Amniotic epithelial cell (primary cell): ENCODE measurements around the gene TBCA.
"Not testable (repeated sequence)": the region's sequence is repeated elsewhere in the genome, so short reads cannot be mapped to it uniquely, and the experiment has no call there.

Source experiments
- DNase-seq: peaks from one replicate; pipeline ENCODE4 v3.0.0-alpha.2; 2010; ENCODE audit warnings: low read depth

TBCA gene

DNA sequence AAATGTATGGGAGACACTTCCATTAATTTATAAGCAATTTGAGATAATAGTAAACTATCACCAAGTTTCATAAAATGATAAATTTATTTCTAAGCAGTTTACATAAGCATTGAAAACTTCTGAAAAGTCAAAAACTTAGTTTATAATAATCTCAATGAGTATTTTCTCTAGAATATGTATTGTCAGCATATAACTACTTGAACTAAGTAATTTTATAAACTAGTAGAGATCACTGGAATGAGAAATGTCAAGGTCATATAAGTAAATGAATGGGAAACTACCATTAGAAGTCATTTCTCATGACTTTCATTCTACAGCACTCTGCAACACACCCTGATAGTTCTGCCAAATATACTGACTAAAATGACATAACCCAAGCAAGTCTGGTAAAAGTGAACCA is 3.4 kb downstream of the TBCA start:
- no peak for DNase-seq

DNA sequence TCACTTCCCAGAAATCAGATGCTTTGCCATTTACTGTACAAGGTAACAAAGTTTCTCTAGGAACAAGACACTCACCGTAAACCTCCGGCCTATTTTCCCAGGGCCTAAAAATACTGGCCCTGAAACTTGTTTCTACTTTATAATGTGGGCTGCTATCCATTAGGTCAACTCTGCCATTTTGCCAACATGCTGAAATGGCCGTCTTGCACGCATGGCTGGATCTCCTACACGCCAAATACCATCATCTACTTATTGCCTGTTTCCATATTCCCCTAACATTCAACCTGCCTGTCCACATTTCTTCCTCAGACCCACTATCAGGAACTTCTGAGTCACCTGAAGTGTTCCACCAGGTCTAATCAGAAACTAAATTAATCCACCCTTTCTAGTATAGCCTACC is 4.7 kb downstream of the TBCA start:
- DNase-seq: no peak

DNA sequence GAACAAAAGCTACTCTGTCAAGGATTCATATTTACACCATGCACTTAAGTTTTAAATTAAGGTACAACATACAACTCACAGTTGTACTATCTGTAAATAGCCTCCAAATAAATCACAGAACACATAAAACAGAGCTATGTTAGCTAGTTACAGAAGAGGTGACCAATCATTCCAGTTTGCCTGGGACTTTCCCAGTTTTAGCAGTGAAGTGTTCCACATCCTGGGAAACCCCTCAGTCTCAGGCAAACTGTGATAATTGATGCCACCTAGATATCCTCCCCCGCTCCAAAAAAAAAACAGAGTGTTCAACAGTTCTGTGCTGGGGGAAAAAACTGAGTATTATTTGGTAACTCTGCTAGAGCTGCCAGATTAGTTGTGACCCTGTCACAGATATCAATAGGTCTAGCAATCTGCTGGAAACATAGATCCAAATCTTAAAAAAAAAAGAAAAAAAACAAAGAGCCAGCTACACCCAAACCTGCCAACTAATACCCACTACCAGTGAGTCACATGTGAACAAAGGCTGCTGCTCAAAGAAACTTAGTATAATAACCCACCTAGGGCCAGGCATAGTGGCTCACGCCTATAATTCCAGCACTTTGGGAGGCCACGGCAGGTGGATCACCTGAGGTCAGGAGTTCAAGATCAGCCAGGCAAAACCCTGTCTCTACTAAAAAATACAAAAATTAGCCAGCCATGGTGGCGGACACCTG is 5.7 kb downstream of the TBCA start:
- no peak for DNase-seq

DNA sequence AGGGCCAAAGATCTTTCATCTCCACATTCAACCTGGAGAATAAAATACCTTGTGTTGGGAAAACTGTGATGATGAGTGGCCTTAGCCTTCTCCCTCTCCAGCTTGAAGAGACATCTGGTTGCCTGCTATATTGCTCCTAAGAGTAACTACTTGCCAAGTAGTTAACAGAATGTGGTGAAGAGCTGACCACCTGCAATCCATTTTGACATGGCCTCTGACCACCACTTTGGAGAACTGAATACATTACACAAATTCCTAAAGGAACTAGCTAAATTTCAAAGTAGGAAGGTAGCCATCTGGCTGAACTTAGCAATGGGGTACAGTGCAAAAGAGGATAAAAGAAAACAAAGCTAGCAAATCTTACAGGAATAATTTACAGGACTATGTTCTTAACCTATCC is 7.2 kb downstream of the TBCA start:
- no peak for DNase-seq

DNA sequence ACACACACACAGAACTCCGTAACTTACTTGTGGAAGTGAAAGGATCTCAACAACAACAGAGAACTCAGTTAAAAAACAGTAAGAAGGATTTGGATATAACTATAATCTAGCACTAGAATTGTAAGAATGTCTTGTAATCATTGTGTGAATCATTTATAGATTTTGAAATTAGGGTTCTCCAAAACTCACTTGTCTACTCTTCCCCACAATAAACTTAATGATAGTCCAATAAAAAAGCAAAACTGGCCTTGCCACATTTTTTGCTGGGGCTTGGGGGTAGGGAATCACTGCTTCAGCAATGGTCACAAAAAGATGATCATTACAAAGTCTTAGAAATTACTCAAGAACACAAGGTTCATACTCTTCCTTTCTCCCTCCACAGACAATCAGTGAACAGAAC is 8.8 kb downstream of the TBCA start:
- no peak for DNase-seq

DNA sequence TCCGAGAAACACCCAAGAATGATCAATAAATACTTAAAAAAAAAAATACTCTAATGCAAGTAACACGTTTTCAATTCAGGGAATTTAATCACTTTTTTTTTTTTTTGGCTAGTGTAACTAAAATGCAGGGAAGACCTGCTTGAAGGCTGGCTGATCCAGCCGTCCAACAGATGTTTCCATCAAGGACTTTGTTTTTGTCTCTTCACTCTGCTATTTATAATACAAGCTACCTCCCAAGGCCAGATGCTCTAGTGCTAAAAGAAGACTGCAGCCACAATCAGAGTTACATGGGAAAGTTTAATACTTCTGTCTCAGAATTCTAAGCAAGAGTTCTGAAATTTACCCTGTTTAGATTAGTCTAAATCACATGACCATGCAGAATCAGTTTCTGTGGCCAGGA is 14.5 kb downstream of the TBCA start:
- no peak for DNase-seq

DNA sequence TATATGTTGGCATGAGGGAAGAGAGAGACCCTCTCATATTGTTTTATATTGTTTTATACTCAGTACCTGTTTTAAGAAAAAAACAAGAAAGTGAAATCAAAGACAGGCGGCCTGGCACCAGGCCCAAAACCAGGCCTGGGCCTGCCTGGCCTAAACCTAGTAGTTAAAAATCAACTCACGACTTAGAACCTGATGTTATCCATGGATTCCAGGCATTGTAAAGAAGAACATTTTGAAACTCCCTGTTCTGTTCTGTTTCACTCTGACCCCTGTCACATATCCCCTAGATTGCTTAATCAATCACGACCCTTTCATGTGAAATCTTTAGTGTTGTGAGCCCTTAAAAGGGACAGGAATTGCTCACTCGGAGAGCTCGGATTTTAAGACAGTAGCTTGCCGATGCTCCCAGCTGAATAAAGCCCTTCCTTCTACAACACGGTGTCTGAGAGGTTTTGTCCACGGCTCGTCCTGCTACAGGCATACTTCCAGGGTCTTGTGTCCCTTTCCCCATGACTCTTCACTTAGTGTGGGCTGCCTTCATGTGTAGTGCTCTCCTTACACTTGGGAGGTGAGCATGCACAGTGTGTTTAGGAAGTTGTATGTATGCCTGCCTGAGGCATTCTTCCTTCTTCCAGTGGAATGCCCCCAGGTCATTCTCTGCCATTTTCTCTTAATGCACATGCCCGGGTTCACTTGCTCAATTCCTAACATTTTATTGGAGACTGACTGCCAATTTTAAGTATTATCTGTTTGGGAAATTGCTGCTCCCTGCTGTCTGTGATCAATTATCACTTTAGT is 17.8 kb downstream of the TBCA start:
- no peak for DNase-seq

DNA sequence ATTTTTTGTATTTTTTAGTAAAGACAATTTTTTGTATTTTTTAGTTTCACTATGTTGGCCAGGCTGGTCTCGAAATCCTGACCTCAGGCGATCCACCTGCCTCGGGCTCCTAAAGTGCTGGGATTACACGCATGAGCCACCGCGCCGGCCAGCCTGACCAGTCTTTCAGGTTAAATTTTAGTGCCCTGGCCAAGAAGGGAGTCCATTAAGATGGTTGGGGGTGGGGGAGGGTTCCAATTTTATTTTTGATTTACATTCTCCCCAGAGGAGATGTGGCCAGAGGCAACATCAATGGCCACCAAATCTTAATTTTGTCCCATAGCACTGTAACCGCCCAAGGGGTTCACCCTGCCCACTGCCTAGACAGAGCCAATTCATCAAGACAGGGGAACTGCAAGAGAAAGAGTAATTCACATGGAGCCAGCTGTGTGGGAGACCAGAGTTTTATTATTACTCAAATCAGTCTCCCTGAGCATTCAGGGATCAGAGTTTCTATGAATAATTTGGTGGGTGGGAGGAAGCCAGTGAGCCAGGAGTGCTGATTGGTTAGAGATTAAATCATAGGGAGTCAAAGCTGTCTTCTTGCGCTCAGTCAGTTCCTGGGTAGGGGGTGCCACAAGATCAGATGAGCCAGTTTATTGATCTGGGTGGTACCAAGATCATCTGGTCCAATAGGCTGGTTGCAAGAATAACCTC is 24.7 kb downstream of the TBCA start:
- DNase-seq: peak; percentile 11

DNA sequence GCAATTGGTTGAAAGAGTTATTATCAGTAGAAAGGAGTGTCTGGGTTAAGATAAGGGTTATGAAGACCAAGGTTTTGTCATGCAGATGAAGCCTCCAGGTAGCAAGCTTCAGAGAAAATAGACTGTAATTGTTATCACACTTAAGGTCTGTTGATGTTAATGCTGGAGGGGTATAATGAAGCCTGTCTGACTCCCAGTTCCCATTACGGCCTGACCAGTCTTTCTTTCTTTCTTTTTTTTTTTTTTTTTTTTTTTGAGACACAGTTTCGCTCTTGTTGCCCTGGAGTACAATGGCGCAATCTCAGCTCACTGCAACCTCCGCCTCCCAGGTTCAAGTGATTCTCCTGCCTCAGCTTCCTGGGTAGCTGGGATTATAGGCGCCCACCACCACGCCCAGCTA is 25.2 kb downstream of the TBCA start:
- not testable (repeated sequence) for DNase-seq

DNA sequence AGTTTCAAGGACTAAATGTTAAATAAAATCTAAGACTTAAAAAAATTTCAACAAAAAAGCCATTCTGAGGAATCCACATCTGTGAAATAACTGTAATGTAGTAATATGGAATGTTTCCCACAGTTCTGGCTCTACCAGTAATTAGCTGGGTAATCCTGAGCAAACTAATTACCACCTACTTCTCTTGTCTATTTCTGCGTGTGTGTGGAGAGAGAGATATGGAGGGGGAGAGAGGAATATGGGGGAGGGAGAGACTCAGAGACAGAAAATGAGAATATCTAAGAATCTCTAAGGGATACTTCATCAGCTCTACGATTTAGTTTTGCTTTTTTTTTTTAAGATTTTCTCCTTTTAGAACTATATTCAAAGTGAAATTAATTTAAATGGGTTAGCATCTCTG is 28.0 kb downstream of the TBCA start:
- DNase-seq: no peak

DNA sequence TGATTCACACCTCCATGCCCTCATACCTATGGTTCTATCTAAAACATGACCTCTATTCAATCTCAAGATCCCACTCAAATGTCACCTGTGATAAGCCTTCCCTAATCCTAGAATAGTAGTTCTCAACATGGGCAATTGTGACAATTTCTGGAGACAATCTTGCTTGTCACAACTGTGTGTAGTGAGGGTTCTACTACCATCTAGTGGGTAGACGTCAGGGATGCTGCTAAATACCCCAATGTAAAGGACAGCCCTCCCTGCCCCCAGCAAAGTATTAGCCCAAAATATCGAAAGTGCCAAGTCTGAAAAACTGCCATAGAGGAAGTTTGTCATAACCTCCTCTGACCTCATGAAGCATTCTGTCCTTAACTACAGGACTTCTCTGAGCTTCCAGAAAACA is 32.0 kb downstream of the TBCA start:
- DNase-seq: no peak

DNA sequence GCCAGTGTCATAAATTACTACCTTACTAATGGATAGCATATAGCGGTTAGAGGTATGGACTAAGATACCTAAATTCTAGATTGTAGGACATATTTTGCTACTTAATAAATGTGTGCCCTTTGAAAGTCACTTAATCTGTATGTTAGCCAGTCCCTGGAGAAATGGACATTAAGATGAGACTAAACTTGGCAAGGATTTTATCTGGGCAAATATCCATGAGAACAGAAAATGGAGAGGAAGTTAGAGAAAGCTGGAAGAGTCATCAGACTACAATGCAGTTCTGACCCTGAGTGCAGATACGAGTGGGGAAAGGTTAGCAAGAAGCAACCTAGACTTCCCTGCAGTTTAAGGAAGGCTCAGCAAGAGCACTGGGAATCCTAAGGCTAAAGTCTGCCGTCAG is 33.0 kb downstream of the TBCA start:
- peak; percentile 34 for DNase-seq

DNA sequence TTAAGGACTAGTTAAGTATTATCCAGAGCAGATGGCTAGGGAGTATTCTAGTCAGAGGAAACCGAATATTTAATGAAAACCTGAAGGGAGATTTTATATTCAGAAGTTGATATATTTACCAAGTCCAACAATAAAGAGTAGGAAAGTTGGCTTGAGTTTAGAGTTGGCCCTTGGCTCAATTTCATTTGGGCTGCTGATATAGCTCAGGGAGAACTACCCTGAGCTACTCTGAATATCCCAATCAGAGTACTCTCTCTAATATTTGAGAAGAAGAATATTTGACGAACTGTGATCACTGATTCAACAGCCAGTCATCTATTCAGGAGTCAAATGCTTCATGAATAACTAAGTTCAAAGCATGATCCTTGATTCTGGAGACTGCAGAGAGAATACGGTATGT is 34.5 kb downstream of the TBCA start:
- no peak for DNase-seq

DNA sequence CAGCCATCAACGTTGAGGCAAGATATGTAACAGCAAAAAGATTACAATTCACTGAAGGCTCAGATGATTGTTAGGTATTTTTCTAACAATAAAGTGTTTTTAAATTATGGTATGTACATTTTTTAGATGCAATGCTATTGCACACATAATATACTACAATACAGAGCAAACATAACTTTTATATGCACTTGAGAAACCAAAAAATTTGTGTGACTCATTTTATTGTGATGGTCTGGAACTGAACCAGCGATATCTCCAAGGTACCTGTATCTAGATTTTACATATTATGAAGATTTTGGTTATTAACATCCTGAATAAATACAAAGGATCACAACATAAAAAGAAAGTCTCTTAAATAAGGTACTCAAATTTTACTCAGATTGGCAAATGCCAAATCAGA is 41.3 kb downstream of the TBCA start:
- no peak for DNase-seq

DNA sequence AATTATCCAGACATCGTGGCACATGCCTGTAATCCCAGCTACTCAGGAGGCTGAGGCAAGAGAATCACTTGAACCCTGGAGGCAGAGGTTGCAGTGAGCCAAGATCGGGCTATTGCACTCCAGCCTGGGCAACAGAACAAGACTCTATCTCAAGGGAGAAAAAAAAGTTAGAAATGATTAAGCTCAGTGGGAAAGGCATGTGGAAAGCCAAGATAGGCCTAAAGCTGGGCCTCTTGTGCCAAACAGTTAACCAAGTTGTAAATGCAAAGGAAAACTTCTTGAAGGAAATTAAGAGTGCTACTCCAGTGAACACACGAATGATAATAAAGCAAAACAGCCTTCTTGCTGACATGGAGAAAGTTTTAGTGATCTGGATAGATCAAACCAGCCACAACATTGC is 43.0 kb downstream of the TBCA start:
- DNase-seq: no peak

DNA sequence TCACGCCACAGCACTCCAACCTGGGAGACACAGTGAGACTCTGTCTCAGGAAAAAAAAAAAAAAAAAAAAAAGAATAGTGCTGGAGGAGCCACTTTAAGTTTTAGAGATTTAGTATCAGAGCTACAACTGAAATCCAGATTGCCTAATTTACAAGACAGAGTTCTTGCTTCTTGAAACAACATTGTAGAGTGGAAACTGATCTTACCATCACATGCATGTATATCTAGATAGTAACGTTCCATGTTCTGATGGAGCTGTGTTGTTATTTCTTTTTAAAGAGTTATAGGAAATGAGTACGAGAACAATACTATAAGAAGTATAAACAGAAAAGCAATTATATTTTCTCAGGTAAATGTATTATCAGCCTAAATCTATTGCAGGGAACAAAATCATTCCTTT is 48.9 kb downstream of the TBCA start:
- no peak for DNase-seq

DNA sequence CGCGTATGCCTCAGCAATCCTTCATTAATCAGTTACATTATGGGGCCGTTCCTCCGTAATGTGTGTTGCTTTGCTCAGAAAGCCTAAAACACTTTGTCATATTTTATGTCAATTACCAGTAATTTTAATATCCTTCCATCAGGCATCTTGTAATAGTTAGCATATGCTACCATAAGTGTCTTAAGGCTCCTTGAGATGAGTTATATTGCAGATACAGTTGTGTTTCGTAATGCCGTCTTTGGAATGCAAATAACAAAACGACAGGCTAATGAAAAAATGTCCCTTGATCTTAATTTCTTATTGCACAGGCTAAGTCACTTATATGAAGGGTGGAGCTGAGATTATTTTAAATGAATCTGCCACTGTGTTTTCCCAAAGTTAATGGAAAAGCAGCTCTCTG is 50.5 kb downstream of the TBCA start:
- DNase-seq: peak; percentile 35

DNA sequence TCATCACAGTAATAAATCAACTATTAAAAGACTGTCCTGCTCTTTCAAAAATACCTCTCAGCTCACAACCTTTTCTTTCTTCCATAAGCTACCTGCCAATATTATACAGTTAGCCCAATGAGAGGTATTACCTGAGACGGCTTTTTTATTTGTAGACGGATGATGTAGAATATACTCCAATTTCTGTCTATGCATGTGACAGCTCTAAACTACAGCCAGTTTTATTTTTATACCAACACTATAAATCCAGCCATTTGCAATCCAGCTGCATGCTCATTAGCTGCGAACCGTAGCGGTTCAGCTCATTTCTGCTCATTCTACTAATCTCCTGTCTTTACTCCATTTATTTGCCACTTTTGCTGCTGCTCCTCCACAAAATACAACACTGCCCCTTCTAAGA is 51.2 kb downstream of the TBCA start:
- DNase-seq: no peak

DNA sequence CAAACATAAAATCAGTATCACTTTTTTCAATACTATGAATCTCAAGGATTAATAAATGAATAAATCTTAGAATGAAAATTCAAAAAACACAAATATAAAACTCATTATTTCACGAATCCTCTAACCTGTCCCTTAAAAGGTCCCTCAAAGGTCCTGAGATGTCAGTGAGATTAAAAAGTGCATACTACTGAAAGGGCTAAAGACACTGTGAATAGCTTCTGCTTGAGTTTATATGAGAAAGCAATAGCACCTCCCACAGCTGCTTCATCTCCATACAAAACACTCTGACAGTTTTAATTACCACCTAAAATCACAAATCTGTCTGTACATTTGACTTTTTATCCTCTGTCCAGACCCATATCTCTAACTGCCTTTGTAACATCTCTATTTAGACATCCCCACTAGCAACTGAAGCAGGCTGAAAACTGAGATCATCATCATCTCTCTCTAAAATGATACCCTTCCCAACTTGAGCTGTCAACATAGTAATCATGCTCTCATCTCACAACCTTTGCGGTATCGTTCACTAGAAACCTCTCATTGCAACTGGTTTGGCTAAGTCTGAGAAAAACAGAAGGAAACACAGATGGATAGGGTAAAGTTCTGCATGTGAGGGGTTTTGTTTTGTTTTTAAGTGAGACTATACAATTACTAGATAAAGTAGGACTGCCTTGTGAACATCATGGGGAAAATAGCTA is 56.3 kb downstream of the TBCA start:
- DNase-seq: no peak

DNA sequence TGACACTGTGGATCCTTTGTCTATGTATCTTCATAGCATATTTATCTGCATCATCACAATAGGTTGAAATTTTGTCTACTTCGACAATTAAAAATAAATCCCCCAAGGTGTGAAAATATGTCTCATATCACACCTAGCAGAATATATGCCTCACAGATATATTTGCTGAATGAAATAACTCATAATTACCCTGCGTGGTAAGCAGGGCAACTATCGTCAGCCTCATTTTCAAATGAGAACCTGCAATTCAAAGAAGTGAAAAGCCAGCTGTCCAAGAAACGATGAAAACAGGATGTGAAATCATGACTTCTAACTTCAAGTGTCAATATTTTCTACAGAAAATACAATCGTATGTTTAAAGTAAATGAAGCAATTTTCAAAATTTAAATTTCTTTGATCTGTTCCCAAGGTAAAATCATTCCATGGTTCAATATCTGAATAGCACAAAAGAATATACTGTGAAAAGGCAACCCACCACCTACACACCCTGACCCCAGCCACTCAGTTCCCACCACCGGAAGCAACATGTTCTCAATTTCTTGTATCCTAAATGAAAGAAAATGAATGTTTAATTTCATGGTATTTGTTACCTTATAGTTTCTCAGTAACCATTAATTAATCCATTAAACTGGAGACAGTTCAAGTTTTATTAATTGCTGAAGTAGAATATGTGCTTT is 57.1 kb downstream of the TBCA start:
- no peak for DNase-seq

DNA sequence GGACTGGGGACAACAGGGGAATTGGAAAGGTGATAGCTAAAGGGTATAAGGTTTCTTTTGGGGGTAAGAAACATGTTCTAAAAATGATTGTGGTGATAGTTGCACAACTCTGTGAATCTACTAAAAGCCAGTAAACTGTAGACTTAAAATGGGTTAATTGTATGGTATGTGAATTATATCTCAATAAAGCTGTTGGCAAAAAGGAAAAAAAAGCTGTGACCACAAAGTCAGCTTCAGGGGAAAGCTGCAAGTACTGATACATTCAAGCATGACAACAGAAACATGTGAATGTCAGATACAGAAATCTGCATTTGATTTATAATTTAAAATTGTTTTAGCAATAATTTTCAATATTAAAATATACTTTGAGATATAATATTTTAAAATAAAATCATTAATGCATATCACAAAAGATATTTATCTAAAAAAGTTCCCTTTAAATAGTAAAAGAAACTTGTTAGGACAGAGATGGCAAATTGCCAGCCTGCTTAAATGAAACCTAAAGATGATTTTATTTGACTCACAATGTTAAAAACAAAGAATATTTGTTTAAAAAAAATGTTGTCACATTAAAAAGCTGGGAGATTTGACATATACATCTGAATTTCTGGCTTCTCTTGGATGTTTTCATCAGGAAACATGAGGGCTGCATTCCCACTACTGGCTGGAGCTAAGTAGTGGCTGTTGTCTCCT is 66.0 kb downstream of the TBCA start:
- no peak for DNase-seq
